Astrocyte of the hippocampus (primary cell): ENCODE data around the gene SLC6A12.
"Not testable (repeated sequence)": the region's sequence is repeated elsewhere in the genome, so short reads cannot be mapped to it uniquely, and the experiment has no call there.

ENCODE experiments used
- DNase-seq: peaks from one replicate; pipeline ENCODE4 v3.0.0; 2011; ENCODE audit warnings: low read depth, low spot score

SLC6A12 gene

GRCh38 chr12:197911-198695, 15.9 kb downstream of the SLC6A12 start:
- DNase-seq: no peak

DNA sequence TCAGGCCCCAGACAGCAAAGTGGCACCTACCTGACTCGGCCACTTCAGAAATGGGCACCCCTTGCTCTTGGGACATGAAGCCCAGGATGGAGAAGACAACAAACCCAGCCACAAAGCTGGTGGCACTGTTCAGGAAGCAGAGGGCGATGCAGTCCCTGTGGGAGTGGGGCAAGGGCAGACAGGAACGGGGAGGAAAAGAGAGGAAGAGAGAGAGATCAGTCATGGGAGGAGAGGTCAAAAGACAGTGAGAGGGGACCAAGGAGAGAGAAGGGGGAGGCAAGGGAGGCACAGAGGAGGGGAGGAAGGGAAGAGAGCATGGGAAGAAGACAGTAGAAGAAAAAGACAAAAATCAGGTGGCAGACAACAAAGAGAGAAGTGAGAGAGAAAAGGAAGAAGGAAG, 16.6 kb downstream of the SLC6A12 start:
- DNase-seq: no peak

GRCh38 chr12:196436-196835, 17.5 kb downstream of the SLC6A12 start:
- no peak for DNase-seq

DNA sequence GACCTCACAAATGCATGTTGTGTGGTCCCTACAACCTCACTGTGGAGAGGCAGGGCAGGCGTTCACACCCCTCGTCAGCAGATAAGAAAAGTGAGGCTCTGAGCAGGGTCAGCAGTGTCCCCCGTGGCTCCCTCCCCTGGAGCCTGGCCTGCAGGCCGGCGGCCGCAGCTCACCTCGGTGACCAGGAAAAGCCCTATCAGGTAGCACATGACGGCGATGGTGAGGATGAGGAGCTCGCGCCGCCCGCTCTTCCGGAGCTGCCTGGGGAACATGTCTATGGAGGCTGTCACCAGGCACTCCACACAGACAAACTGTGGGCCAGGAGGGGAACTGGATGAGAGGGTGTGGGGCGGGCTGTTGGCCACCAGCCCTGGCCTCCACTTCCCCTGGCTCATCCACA, 18.0 kb downstream of the SLC6A12 start:
- DNase-seq: no peak

DNA sequence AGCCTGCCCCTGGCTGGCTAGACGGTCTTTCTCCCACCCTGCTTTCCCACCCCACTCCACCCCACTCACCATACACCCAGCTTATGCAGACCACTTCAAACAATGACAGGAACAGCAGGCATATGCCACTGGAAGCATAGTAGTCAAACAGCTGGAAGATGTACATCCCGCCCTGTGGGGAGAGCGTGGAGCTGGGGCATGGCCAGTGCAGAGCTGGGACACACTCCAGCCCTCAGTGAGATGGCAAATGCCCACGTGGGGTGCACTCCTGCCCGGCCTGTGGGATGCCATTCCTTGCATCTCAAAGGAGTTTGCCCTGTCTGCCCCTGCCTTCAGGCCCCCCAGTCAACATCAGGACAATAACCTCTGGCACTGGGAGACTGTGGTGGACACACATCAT, 18.8 kb downstream of the SLC6A12 start:
- DNase-seq: no peak

GRCh38 chr12:194276-194675, 19.7 kb downstream of the SLC6A12 start:
- DNase-seq: no peak

DNA sequence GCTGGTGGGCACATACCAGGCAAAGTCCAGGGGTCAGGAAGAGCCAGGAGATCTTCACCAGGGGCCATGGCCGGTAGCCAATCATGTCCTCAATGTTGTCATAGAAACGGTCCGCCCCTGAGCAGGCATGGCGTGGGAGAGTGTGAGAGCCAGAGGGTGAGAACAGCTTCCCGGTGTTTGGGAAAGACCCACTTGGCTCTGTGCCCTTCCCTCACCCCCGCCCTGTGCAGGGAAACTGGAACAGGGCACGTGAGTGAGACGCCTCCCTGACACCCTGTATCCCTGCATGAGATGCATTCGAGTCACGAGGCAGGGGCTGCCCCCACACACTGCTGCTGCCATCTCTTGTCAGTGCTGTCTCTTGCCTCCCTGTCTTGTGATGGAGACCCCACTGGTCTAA, 20.7 kb downstream of the SLC6A12 start:
- DNase-seq: no peak

GRCh38 chr12:191541-191940, 22.4 kb downstream of the SLC6A12 start:
- DNase-seq: no peak

- DNase-seq: no peak
Observed at GRCh38 chr12:190881-191280, 23.1 kb downstream of the SLC6A12 start.

GRCh38 chr12:189622-189962, 24.4 kb downstream of the SLC6A12 start:
- DNase-seq: no peak

- DNase-seq: peak; percentile 84
Observed at GRCh38 chr12:188910-189621, 24.9 kb downstream of the SLC6A12 start.

DNA sequence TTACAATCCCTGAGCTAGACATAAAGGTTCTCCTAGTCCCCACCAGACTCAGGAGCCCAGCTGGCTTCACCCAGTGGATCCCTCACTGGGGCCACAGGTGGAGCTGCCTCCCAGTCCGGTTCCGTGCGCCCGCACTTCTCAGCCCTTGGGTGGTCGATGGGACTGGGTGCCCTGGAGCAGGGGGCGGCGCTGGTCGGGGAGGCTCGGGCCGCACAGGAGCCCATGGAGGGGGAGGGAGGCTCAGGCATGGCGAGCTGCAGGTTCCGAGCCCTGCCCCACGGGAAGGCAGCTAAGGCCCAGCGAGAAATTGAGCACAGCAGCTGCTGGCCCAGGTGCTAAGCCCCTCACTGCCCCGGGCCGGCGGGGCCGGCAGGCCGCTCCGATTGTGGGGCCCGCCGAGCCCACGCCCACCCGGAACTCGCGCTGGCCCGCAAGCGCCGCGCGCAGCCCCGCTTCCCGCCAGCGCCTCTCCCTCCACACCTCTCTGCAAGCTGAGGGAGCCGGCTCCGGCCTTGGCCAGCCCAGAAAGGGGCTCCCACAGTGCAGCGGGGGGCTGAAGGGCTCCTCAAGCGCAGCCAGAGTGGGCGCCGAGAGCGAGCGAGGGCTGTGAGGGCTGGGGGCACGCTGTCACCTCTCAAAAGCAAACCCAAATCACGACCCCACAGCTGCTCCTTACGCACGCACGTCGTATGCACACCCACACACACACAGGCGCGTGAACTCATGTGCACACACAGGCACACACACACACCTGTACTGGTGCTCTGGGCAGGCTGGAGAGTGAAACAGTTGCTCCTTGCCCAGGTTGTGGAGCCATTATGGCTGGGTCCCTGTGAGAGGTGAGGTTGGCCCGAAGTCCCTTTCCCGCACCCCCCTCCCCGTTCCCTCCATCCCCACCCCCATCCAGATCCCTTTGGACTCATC, 25.7 kb downstream of the SLC6A12 start:
- DNase-seq: not testable (repeated sequence)

GRCh38 chr12:186006-186625, 27.8 kb downstream of the SLC6A12 start:
- DNase-seq: no peak

- DNase-seq: no peak
Observed at GRCh38 chr12:185576-185955, 28.4 kb downstream of the SLC6A12 start.

DNA sequence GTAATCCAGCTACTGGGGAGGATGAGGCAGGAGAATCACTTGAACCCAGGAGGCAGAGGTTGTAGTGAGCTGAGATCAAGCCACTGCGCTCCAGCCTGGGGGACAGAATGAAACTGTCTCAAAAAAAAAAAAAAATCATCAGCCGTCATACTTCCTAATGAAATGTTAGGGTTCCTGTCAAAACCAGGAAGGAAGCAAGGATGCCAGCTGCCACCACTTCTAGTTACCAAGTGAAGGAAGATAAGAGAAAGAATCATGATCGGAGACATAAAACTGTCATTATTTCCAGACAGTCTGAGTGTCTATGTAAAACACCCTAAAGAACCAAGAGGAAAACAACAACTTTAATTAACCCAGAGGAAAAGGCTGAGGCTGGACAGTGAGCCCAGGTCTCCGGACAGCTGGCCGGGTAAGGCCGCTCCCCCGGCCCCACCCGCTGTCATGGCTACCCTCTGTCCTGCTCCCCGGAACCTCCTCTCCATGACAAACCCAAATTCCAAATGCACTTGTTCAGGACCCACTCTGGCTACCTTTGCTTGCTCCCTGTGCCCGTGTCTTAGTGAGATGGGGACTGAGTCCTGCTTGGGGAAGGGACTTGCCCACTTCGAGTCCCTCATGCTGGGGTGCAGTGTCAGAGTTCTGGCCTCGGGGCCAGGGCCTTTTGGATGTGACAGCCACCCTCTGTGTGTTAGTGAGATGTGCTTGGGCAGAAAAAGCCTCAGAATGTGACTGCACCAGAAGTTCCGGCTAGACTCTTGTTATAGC, 29.0 kb downstream of the SLC6A12 start:
- DNase-seq: no peak

GRCh38 chr12:182381-182892, 31.5 kb downstream of the SLC6A12 start:
- peak; percentile 77 for DNase-seq

GRCh38 chr12:181921-182320, 32.0 kb downstream of the SLC6A12 start:
- DNase-seq: no peak

- DNase-seq: no peak
Observed at GRCh38 chr12:180445-180844, 33.5 kb downstream of the SLC6A12 start.

- no peak for DNase-seq
Observed at GRCh38 chr12:179885-180284, 34.1 kb downstream of the SLC6A12 start.

GRCh38 chr12:179131-179884, 34.6 kb downstream of the SLC6A12 start:
- no peak for DNase-seq
